ENCODE measurements around the gene AK2.
"Not testable (repeated sequence)": the region's sequence is repeated elsewhere in the genome, so short reads cannot be mapped to it uniquely, and the experiment has no call there.

The AK2 gene

GRCh38 chr1:33080373-33080772 lies 43.7 kb upstream of the AK2 start:
- DNase-seq (ENCODE audit: low read depth) = no peak
- TF ChIP-seq CTCF (IDR thresholded peaks at IDR 0.05; ENCODE audit: low read depth, low read length, missing control alignments) = no peak
- peak overlapping the region; percentile 68 for H3K4me3 ChIP-seq (ENCODE audit: low read depth, low read length)

GRCh38 chr1:33078030-33078591 lies 41.4 kb upstream of the AK2 start:
- H3K4me3 ChIP-seq (ENCODE audit: low read depth, low read length) = no peak overlapping the region
- DNase-seq (ENCODE audit: low read depth) = no peak
- TF ChIP-seq CTCF (IDR thresholded peaks at IDR 0.05; ENCODE audit: low read depth, low read length, missing control alignments) = no peak

GRCh38 chr1:33074193-33074945 lies 37.7 kb upstream of the AK2 start:
- no peak for TF ChIP-seq CTCF (IDR thresholded peaks at IDR 0.05; ENCODE audit: low read depth, low read length, missing control alignments)
- H3K4me3 ChIP-seq (ENCODE audit: low read depth, low read length) = no peak overlapping the region
- no peak for DNase-seq (ENCODE audit: low read depth)

GRCh38 chr1:33072707-33073106 lies 36.0 kb upstream of the AK2 start:
- no peak for DNase-seq (ENCODE audit: low read depth)
- TF ChIP-seq CTCF (IDR thresholded peaks at IDR 0.05; ENCODE audit: low read depth, low read length, missing control alignments) = no peak
- H3K4me3 ChIP-seq (ENCODE audit: low read depth, low read length) = no peak overlapping the region

- TF ChIP-seq CTCF (IDR thresholded peaks at IDR 0.05; ENCODE audit: low read depth, low read length, missing control alignments) = no peak
- no peak overlapping the region for H3K4me3 ChIP-seq (ENCODE audit: low read depth, low read length)
- DNase-seq (ENCODE audit: low read depth) = no peak
These were observed 33.9 kb upstream of the AK2 start for GRCh38 chr1:33070628-33071027.

- H3K4me3 ChIP-seq (ENCODE audit: low read depth, low read length); DNase-seq (ENCODE audit: low read depth): not testable (repeated sequence)
These were observed 31.4 kb upstream of the AK2 start for GRCh38 chr1:33068108-33068507.

- not testable (repeated sequence) for DNase-seq (ENCODE audit: low read depth)
These were observed 29.8 kb upstream of the AK2 start for GRCh38 chr1:33066477-33066876.

GRCh38 chr1:33065301-33065700 lies 28.6 kb upstream of the AK2 start:
- TF ChIP-seq CTCF (IDR thresholded peaks at IDR 0.05; ENCODE audit: low read depth, low read length, missing control alignments) = no peak
- no peak for DNase-seq (ENCODE audit: low read depth)
- no peak overlapping the region for H3K4me3 ChIP-seq (ENCODE audit: low read depth, low read length)

More at GRCh38 chr1:33066477-33066876, 29.8 kb upstream of the AK2 start:
- H3K4me3 ChIP-seq (ENCODE audit: low read depth, low read length) = not testable (repeated sequence)

GRCh38 chr1:33064284-33064683 lies 27.6 kb upstream of the AK2 start:
- DNase-seq (ENCODE audit: low read depth); H3K4me3 ChIP-seq (ENCODE audit: low read depth, low read length): not testable (repeated sequence)

Measured in GM12864 (cell line).